Measurements from ENCODE around the gene LIN52.

- TF ChIP-seq CTCF (IDR thresholded peaks at IDR 0.05; ENCODE audit: borderline replicate concordance, extremely low read depth, low read length, poor library complexity, severe bottlenecking) (no peak), EZH2 (IDR thresholded peaks at IDR 0.05; ENCODE audit: borderline replicate concordance, low read depth, low read length, severe bottlenecking) (no peak)
Measured at GRCh38 chr14:74126315-74127013, 41.7 kb downstream of the LIN52 start.

Measured in DND-41 (cell line).